ENCODE data around the gene LRRC42. TPM values are rescaled to one million over a fixed set of nuclear protein-coding genes. Genes with fewer than 3 reads are reported as not detected.

Gene LRRC42
- total RNA-seq, 1 experiment from 2014 or later: 38.1 TPM

GRCh38 chr1:54008876-54009275, 62.7 kb downstream of the LRRC42 start:
- peaks cover 2% of the 10 kb centered on the region; the same call in 1 of the 2 replicates for H3K36me3 Mint-ChIP-seq
- DNase-seq (ENCODE audit: low spot score): no peak
- ChIA-PET CTCF (interaction anchor here (5.3 kb wide), 1 partner anchor 17 kb away, joined by 26 read pairs; no protein-coding TSS in a partner anchor), POLR2A (no interaction called here)
- peaks cover 5% of the 10 kb centered on the region for H3K9me3 Mint-ChIP-seq
- peaks cover 9% of the 10 kb centered on the region for H3K27me3 Mint-ChIP-seq (ENCODE audit: low read depth)
- ATAC-seq: no peak
- TF ChIP-seq USF2 (CRISPR knock-in tag; IDR thresholded peaks at IDR 0.05) (no peak), CREM (CRISPR knock-in tag; IDR thresholded peaks at IDR 0.05) (no peak), ETV6 (CRISPR knock-in tag; IDR thresholded peaks at IDR 0.05) (no peak), RORB (CRISPR knock-in tag; IDR thresholded peaks at IDR 0.05) (no peak), E2F4 (CRISPR knock-in tag; IDR thresholded peaks at IDR 0.05; ENCODE audit: borderline replicate concordance, low read depth) (no peak), FOXK1 (CRISPR knock-in tag; IDR thresholded peaks at IDR 0.05) (no peak), IRF2 (CRISPR knock-in tag; IDR thresholded peaks at IDR 0.05; ENCODE audit: borderline replicate concordance, low read depth) (no peak)
- H3K27ac Mint-ChIP-seq: no peak overlapping the region
- H3K4me1 Mint-ChIP-seq: peaks cover 4% of the 10 kb centered on the region
- no peak overlapping the region for H3K4me3 Mint-ChIP-seq

- POLR2A ChIA-PET: no interaction called here
- peaks cover 9% of the 10 kb centered on the region for H3K27me3 Mint-ChIP-seq (ENCODE audit: low read depth)
- no peak overlapping the region for H3K27ac Mint-ChIP-seq
- no peak for ATAC-seq
- H3K4me1 Mint-ChIP-seq: peaks cover 4% of the 10 kb centered on the region
- no peak for TF ChIP-seq CREB1 (CRISPR knock-in tag; IDR thresholded peaks at IDR 0.05)
- TF ChIP-seq ZNF232 (CRISPR knock-in tag; IDR thresholded peaks at IDR 0.05): no peak
- no peak for TF ChIP-seq IRF2 (CRISPR knock-in tag; IDR thresholded peaks at IDR 0.05; ENCODE audit: borderline replicate concordance, low read depth)
- no peak for TF ChIP-seq SOX15 (CRISPR knock-in tag; IDR thresholded peaks at IDR 0.05)
- TF ChIP-seq ZNF317 (CRISPR knock-in tag; IDR thresholded peaks at IDR 0.05; ENCODE audit: borderline replicate concordance, low read depth): no peak
- no peak for TF ChIP-seq MXD4 (CRISPR knock-in tag; IDR thresholded peaks at IDR 0.05; ENCODE audit: borderline replicate concordance)
- TF ChIP-seq NR1H2 (CRISPR knock-in tag; IDR thresholded peaks at IDR 0.05): no peak
- TF ChIP-seq JUN (CRISPR knock-in tag; IDR thresholded peaks at IDR 0.05): no peak
- no peak for TF ChIP-seq ETV6 (CRISPR knock-in tag; IDR thresholded peaks at IDR 0.05)
- TF ChIP-seq USF1 (CRISPR knock-in tag; IDR thresholded peaks at IDR 0.05): no peak
- no peak for TF ChIP-seq SMAD4 (CRISPR knock-in tag; IDR thresholded peaks at IDR 0.05)
- TF ChIP-seq NR2C2 (CRISPR knock-in tag; IDR thresholded peaks at IDR 0.05): no peak
- no peak for TF ChIP-seq TCF7 (CRISPR knock-in tag; IDR thresholded peaks at IDR 0.05; ENCODE audit: low read depth)
- TF ChIP-seq TEAD4 (CRISPR knock-in tag; IDR thresholded peaks at IDR 0.05): no peak
- TF ChIP-seq ZSCAN18 (CRISPR knock-in tag; IDR thresholded peaks at IDR 0.05): no peak
- TF ChIP-seq AR (CRISPR knock-in tag; IDR thresholded peaks at IDR 0.05): no peak
- no peak for TF ChIP-seq ATF6 (CRISPR knock-in tag; IDR thresholded peaks at IDR 0.05)
- peaks cover 5% of the 10 kb centered on the region for H3K9me3 Mint-ChIP-seq
- CTCF ChIA-PET: interaction anchor here (5.3 kb wide), 1 partner anchor 18 kb away, joined by 26 read pairs; no protein-coding TSS in a partner anchor
- peaks cover 2% of the 10 kb centered on the region; the same call in 1 of the 2 replicates for H3K36me3 Mint-ChIP-seq
- H3K4me3 Mint-ChIP-seq: no peak overlapping the region
- no peak for DNase-seq (ENCODE audit: low spot score)
Observed at GRCh38 chr1:54009406-54009805, 63.3 kb downstream of the LRRC42 start.
